ENCODE data around the gene GIMAP8.

- no peak for TF ChIP-seq CTCF (IDR thresholded peaks at IDR 0.05)
- TF ChIP-seq POLR2A (IDR thresholded peaks at IDR 0.05): no peak
Observed at GRCh38 chr7:150471886-150472285, 21.5 kb downstream of the GIMAP8 start.

All from vagina (tissue), 2 donors.